ENCODE measurements around the gene KCND2.
"Not testable (repeated sequence)": the region's sequence is repeated elsewhere in the genome, so short reads cannot be mapped to it uniquely, and the experiment has no call there.

The KCND2 gene

GRCh38 chr7:120229084-120229483, 43.9 kb upstream of the KCND2 start:
- Histone ChIP-seq H3K79me2 (ENCODE audit: control insufficient read depth, low read length) (no peaks in the 10 kb centered on the region), H3K9me3 (ENCODE audit: control insufficient read depth, insufficient read depth, low read length) (no peaks in the 10 kb centered on the region), H3K27me3 (ENCODE audit: control insufficient read depth, low read length) (no peaks in the 10 kb centered on the region), H3K4me2 (ENCODE audit: low read length) (no peak overlapping the region), H3F3A (ENCODE audit: control insufficient read depth, insufficient read depth) (no peaks in the 10 kb centered on the region), H4K20me1 (ENCODE audit: control insufficient read depth, insufficient read depth, low read depth, low read length) (no peaks in the 10 kb centered on the region), H3K4me1 (ENCODE audit: control insufficient read depth, low read length) (no peaks in the 10 kb centered on the region), H3K9me2 (replicated peaks; ENCODE audit: control insufficient read depth, low read length) (no peaks in the 10 kb centered on the region), H3K27ac (ENCODE audit: low read depth, low read length) (no peak overlapping the region), H3K36me3 (ENCODE audit: control insufficient read depth, low read length) (no peaks in the 10 kb centered on the region), H3K4me3 (ENCODE audit: low read length) (no peak overlapping the region)
- TF ChIP-seq CTCF (IDR thresholded peaks at IDR 0.05; ENCODE audit: low read depth, low read length, poor library complexity, severe bottlenecking), result no peak
- TF ChIP-seq EZH2phosphoT487 (IDR thresholded peaks at IDR 0.05; ENCODE audit: borderline replicate concordance, low read length), result no peak

DNA sequence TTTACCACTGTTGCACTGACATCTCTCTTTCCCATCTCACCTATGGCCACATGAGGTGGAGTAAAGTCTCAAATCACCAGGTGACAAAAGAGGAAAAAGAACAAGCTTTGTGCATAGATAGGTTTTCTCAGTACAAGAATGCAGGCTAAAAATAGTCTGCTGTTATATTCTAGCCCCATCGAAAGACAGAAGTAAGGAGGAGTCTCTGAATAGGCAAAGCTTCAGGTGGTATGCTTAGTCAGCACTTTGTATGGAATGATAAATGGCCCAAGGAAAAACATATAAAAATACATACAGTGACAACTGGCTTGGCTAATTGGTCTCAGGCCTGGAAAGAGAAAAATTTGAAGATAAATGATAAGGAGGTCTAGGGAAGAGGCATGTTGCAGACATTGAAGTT, 39.6 kb upstream of the KCND2 start:
- Histone ChIP-seq H3F3A (ENCODE audit: control insufficient read depth, insufficient read depth) (no peaks in the 10 kb centered on the region), H3K4me1 (ENCODE audit: control insufficient read depth, low read length) (no peaks in the 10 kb centered on the region), H4K20me1 (ENCODE audit: control insufficient read depth, insufficient read depth, low read depth, low read length) (no peaks in the 10 kb centered on the region), H3K4me3 (ENCODE audit: low read length) (no peak overlapping the region), H3K27me3 (ENCODE audit: control insufficient read depth, low read length) (no peaks in the 10 kb centered on the region), H3K36me3 (ENCODE audit: control insufficient read depth, low read length) (no peaks in the 10 kb centered on the region), H3K79me2 (ENCODE audit: control insufficient read depth, low read length) (no peaks in the 10 kb centered on the region), H3K4me2 (ENCODE audit: low read length) (no peak overlapping the region), H3K9me3 (ENCODE audit: control insufficient read depth, insufficient read depth, low read length) (no peaks in the 10 kb centered on the region), H3K9me2 (replicated peaks; ENCODE audit: control insufficient read depth, low read length) (no peaks in the 10 kb centered on the region), H3K27ac (ENCODE audit: low read depth, low read length) (no peak overlapping the region)
- TF ChIP-seq EZH2phosphoT487 (IDR thresholded peaks at IDR 0.05; ENCODE audit: borderline replicate concordance, low read length), result no peak
- no peak for TF ChIP-seq CTCF (IDR thresholded peaks at IDR 0.05; ENCODE audit: low read depth, low read length, poor library complexity, severe bottlenecking)

DNA sequence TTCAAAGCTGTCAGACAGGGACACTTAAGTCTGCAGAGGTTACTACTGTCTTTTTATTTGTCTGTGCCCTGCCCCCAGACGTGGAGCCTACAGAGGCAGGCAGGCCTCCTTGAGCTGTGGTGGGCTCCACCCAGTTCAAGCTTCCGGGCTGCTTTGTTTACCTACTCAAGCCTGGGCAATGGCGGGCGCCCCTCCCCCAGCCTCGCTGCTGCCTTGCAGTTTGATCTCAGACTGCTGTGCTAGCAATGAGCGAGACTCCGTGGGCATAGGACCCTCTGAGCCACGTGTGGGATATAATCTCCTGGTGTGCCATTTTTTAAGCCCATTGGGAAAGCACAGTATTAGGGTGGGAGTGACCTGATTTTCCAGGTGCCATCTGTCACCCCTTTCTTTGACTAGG, 32.6 kb upstream of the KCND2 start:
- not testable (repeated sequence) for H3K27me3 ChIP-seq (ENCODE audit: control insufficient read depth, low read length); H3F3A ChIP-seq (ENCODE audit: control insufficient read depth, insufficient read depth); H3K9me2 ChIP-seq (replicated peaks; ENCODE audit: control insufficient read depth, low read length); H3K36me3 ChIP-seq (ENCODE audit: control insufficient read depth, low read length); H3K9me3 ChIP-seq (ENCODE audit: control insufficient read depth, insufficient read depth, low read length); H3K4me2 ChIP-seq (ENCODE audit: low read length); H3K79me2 ChIP-seq (ENCODE audit: control insufficient read depth, low read length); H3K4me1 ChIP-seq (ENCODE audit: control insufficient read depth, low read length); H4K20me1 ChIP-seq (ENCODE audit: control insufficient read depth, insufficient read depth, low read depth, low read length); H3K27ac ChIP-seq (ENCODE audit: low read depth, low read length); H3K4me3 ChIP-seq (ENCODE audit: low read length)

DNA sequence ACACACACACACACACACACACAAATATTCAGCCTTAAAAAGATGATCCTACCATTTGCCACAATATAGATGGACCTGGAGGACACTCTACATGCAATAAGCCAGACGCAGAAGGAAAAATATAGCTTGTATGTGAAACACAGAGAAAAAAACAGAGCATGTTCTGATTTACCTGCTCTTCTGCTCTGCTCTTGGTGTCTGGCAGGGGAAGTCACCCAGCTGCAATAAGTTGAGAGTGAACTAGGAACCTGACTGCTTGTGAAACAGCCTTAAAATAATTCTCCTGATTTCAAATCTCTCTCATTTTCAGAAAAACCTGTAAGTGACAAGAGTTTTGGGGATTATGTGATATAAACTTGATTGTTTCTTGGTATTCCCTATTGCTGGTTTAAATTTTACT, 31.0 kb upstream of the KCND2 start:
- Histone ChIP-seq H3K36me3 (ENCODE audit: control insufficient read depth, low read length) (no peaks in the 10 kb centered on the region), H3K4me3 (ENCODE audit: low read length) (no peak overlapping the region), H3K9me3 (ENCODE audit: control insufficient read depth, insufficient read depth, low read length) (0 out of 2 replicates have a peak, but pooled peaks cover 4% of the 10 kb centered on the region), H4K20me1 (ENCODE audit: control insufficient read depth, insufficient read depth, low read depth, low read length) (no peaks in the 10 kb centered on the region), H3K79me2 (ENCODE audit: control insufficient read depth, low read length) (no peaks in the 10 kb centered on the region), H3K9me2 (replicated peaks; ENCODE audit: control insufficient read depth, low read length) (no peaks in the 10 kb centered on the region), H3K27ac (ENCODE audit: low read depth, low read length) (no peak overlapping the region), H3F3A (ENCODE audit: control insufficient read depth, insufficient read depth) (no peaks in the 10 kb centered on the region), H3K4me2 (ENCODE audit: low read length) (no peak overlapping the region), H3K4me1 (ENCODE audit: control insufficient read depth, low read length) (no peaks in the 10 kb centered on the region), H3K27me3 (ENCODE audit: control insufficient read depth, low read length) (no peaks in the 10 kb centered on the region)
- no peak for TF ChIP-seq CTCF (IDR thresholded peaks at IDR 0.05; ENCODE audit: low read depth, low read length, poor library complexity, severe bottlenecking)
- TF ChIP-seq EZH2phosphoT487 (IDR thresholded peaks at IDR 0.05; ENCODE audit: borderline replicate concordance, low read length), result no peak

Data from DOHH2 (cell line).